Spleen (tissue), 11 donors: ENCODE results near the gene SLC22A7. TPM values are rescaled to one million over a fixed set of nuclear protein-coding genes. Genes with fewer than 3 reads are reported as not detected.

Source experiments
- DNase-seq: peaks from one replicate; pipeline ENCODE4 v3.0.0-alpha.2; 2020
- H3K27ac ChIP-seq, 8 donors: fragments of 200-600 bp; sonication (generic) in 7 of 8; 1 replicate in 4 of 8; 2 replicates in 4 of 8; pipeline versions ENCODE4 v1.5.0 to v1.8.0; 2016 to 2021; ENCODE audit warnings: inconsistent platforms in 4 of 8, mild to moderate bottlenecking in 4 of 8, moderate library complexity in 1 of 8
- H3K27me3 ChIP-seq, 7 donors: fragments of 200-600 bp; sonication (generic) in 6 of 7; replicated peaks in 1 of 7; 1 replicate in 4 of 7; 2 replicates in 3 of 7; pipeline versions ENCODE4 v1.5.0 to v1.8.0; 2016 to 2021; ENCODE audit warnings: inconsistent platforms in 3 of 7, mild to moderate bottlenecking in 1 of 7
- H3K36me3 ChIP-seq, 6 donors: fragments of 200-600 bp; sonication (generic) in 5 of 6; 1 replicate in 4 of 6; 2 replicates in 2 of 6; pipeline versions ENCODE4 v1.5.0 to v1.8.0; 2016 to 2021; ENCODE audit warnings: inconsistent platforms in 2 of 6
- H3K4me1 ChIP-seq, 6 donors: fragments of 200-600 bp; sonication (generic) in 5 of 6; 1 replicate in 3 of 6; 2 replicates in 3 of 6; pipeline versions ENCODE4 v1.5.0 to v1.8.0; 2016 to 2021; ENCODE audit warnings: inconsistent platforms in 3 of 6
- H3K4me3 ChIP-seq, 8 donors: fragments of 200-600 bp; sonication (generic) in 7 of 8; 1 replicate in 4 of 8; 2 replicates in 4 of 8; pipeline versions ENCODE4 v1.5.0 to v1.8.0; 2016 to 2021; ENCODE audit warnings: inconsistent platforms in 4 of 8, mild to moderate bottlenecking in 4 of 8, moderate library complexity in 2 of 8
- H3K9me3 ChIP-seq, 8 donors: fragments of 200-600 bp; sonication (generic) in 7 of 8; 1 replicate in 4 of 8; 2 replicates in 4 of 8; pipeline versions ENCODE4 v1.5.0 to v1.8.0; 2016 to 2021; ENCODE audit warnings: inconsistent platforms in 4 of 8
- CTCF ChIP-seq, 11 experiments: fragments of 200-600 bp in 7 of 11; fragments of 450-650 bp in 4 of 11; sonication (generic) in 4 of 11; IDR thresholded peaks in 8 of 11; conservative IDR thresholded peaks in 3 of 11; 1 replicate in 7 of 11; 2 replicates in 4 of 11; pipeline versions ENCODE4 v1.4.0 to v1.8.0; 2016 to 2021; ENCODE audit warnings: antibody characterized with exemption in 11 of 11, inconsistent platforms in 4 of 11, mild to moderate bottlenecking in 1 of 11
- POLR2A ChIP-seq, 3 donors: fragments of 450-650 bp; IDR thresholded peaks; one replicate each; pipeline ENCODE4 v1.5.1; 2017; ENCODE audit warnings: antibody characterized with exemption in 3 of 3, mild to moderate bottlenecking in 1 of 3
- POLR2AphosphoS5 ChIP-seq, 3 donors: sonication (generic); formaldehyde crosslinking; IDR thresholded peaks; one replicate each; pipeline ENCODE4 v1.5.1; 2017; ENCODE audit warnings: antibody characterized with exemption in 3 of 3
- WGBS, 5 donors: extraction: QIAGEN DNeasy Blood & Tissue Kit in 3 of 5; methylation state at CpG; one replicate each; pipeline versions ENCODE4 v1.1.5 to v1.1.7; 2013 to 2018; 5-methylcytosine and 5-hydroxymethylcytosine counted together
- intact Hi-C: fragments of 100-400 bp; cut with DNase I; formaldehyde crosslinking; loops from one replicate; pipeline ENCODE4 v1.15.0; 2023; ENCODE audit warnings: low total_unique reads
- polyA plus RNA-seq, 3 donors: library from polyadenylated mRNA; stranded (reverse); fragments of 200-250 nt; gene quantifications; one replicate each; pipeline ENCODE4 v1.2.1, GENCODE V29; 2013
- total RNA-seq, 7 donors: library from RNA; depleted of rRNA in 3 of 7; stranded (reverse); fragments of >200 nt in 3 of 7; fragmentation: NEBNext Ultra II Directional in 4 of 7; extraction: Animal tissue kit (Norgen Biotek cat#: 25700) in 4 of 7; gene quantifications; one replicate each; pipeline versions ENCODE4 v1.1.0 to v1.2.1, GENCODE V29; 2016 to 2021
- donor health status: healthy with polysubstance abuse.
- donor health status: DM: no; HTN: no; CAD: no; lungs with moderate emphysema.
- donor health status: DM: no; HTN: no; CAD: no.
- donor health status: Bipolar disorder and iron deficiency.
- donor health status: healthy.
- donor health status: DM: no; HTN: no; CAD: no.
- donor health status: DM: yes; HTN: yes; CAD: no.

Gene SLC22A7
- total and polyA plus RNA-seq, 10 donors, result not detected

- no peaks in the 10 kb centered on the region for H3K9me3 ChIP-seq
- WGBS, 5 donors, result 75 to 86% (median 81%) methylated on average over 21 to 32 of the region's 32 CpGs
- H3K4me1 ChIP-seq, result peaks cover 0 to 16% (median 5%) of the 10 kb centered on the region in 6 donors
- no peak for DNase-seq
- H3K27me3 ChIP-seq, result peaks cover 0 to 68% (median 29%) of the 10 kb centered on the region in 7 donors
- intact Hi-C loops, result no loop called here
- no peak overlapping the region for H3K27ac ChIP-seq
- no peak overlapping the region for H3K4me3 ChIP-seq
- no peaks in the 10 kb centered on the region for H3K36me3 ChIP-seq
- TF ChIP-seq POLR2A (IDR thresholded peaks at IDR 0.05) (no peak), POLR2AphosphoS5 (IDR thresholded peaks at IDR 0.05) (no peak), CTCF (IDR thresholded peaks at IDR 0.05 in 8 of 11, conservative IDR thresholded peaks at IDR 0.05 in 3 of 11) (no peak)
Observed at GRCh38 chr6:43282636-43283513, 15.2 kb upstream of the SLC22A7 start.

- H3K9me3 ChIP-seq, result no peaks in the 10 kb centered on the region
- no peak overlapping the region for H3K4me3 ChIP-seq
- 83 to 95% (median 93%) methylated on average over 11 to 18 of the region's 18 CpGs for WGBS, 5 donors
- peaks cover 0 to 63% (median 29%) of the 10 kb centered on the region in 7 donors for H3K27me3 ChIP-seq
- intact Hi-C loops, result no loop called here
- TF ChIP-seq CTCF (IDR thresholded peaks at IDR 0.05 in 8 of 11, conservative IDR thresholded peaks at IDR 0.05 in 3 of 11) (no peak), POLR2AphosphoS5 (IDR thresholded peaks at IDR 0.05) (no peak), POLR2A (IDR thresholded peaks at IDR 0.05) (no peak)
- no peak for DNase-seq
- no peak overlapping the region for H3K27ac ChIP-seq
- H3K36me3 ChIP-seq, result no peaks in the 10 kb centered on the region
- peaks cover 0 to 16% (median 5%) of the 10 kb centered on the region in 6 donors for H3K4me1 ChIP-seq
Observed at GRCh38 chr6:43283514-43283901, 14.6 kb upstream of the SLC22A7 start.

GRCh38 chr6:43283905-43284304 is 14.2 kb upstream of the SLC22A7 start:
- H3K36me3 ChIP-seq, result no peaks in the 10 kb centered on the region
- H3K27ac ChIP-seq, result no peak overlapping the region
- no peaks in the 10 kb centered on the region for H3K9me3 ChIP-seq
- intact Hi-C loops, result no loop called here
- no peak for TF ChIP-seq POLR2AphosphoS5 (IDR thresholded peaks at IDR 0.05)
- no peak for TF ChIP-seq POLR2A (IDR thresholded peaks at IDR 0.05)
- no peak for TF ChIP-seq CTCF (IDR thresholded peaks at IDR 0.05 in 8 of 11, conservative IDR thresholded peaks at IDR 0.05 in 3 of 11)
- 80 to 91% (median 88%) methylated on average over 2 to 27 of the region's 27 CpGs for WGBS, 5 donors
- H3K27me3 ChIP-seq, result peaks cover 0 to 63% (median 29%) of the 10 kb centered on the region in 7 donors
- no peak for DNase-seq
- peaks cover 0 to 16% (median 5%) of the 10 kb centered on the region in 6 donors for H3K4me1 ChIP-seq
- no peak overlapping the region for H3K4me3 ChIP-seq
